GM23338 (cell line): ENCODE data around the gene DNAJC22. TPM values are rescaled to one million over a fixed set of nuclear protein-coding genes. Genes with fewer than 3 reads are reported as not detected.

Experiments used
- ATAC-seq: fragments of 200-7000 bp; cut with Tn5 transposase; 3 replicates; pipeline ENCODE4 v1.9.1; 2020
- DNase-seq: peaks from one replicate; pipeline ENCODE4 v3.0.0-alpha.2; 2015; ENCODE audit warnings: low spot score
- H2AFZ ChIP-seq: fragments of 200-600 bp; sonication (generic); 2 replicates; pipeline ENCODE4 v1.8.0; 2016; ENCODE audit warnings: antibody characterized with exemption, mild to moderate bottlenecking, moderate library complexity
- H3F3A ChIP-seq: fragments of 200-600 bp; sonication (generic); replicated peaks from 2 replicates; pipeline ENCODE4 v1.8.0; 2017; ENCODE audit warnings: antibody characterized with exemption, mixed run types, low read depth
- H3K27ac ChIP-seq: fragments of 200-600 bp; sonication (generic); 2 replicates; pipeline ENCODE4 v1.6.1; 2016; ENCODE audit warnings: low read depth
- H3K27me3 ChIP-seq: fragments of 200-600 bp; sonication (generic); 2 replicates; pipeline ENCODE4 v1.8.0; 2016; ENCODE audit warnings: mild to moderate bottlenecking, mixed run types, moderate library complexity; ENCODE audit not compliant: insufficient read depth
- H3K36me3 ChIP-seq: fragments of 200-600 bp; sonication (generic); 2 replicates; pipeline ENCODE4 v1.8.0; 2016; ENCODE audit warnings: mild to moderate bottlenecking; ENCODE audit not compliant: insufficient read depth
- H3K4me1 ChIP-seq: fragments of 200-600 bp; sonication (generic); 2 replicates; pipeline ENCODE4 v1.8.0; 2016; ENCODE audit warnings: mild to moderate bottlenecking, moderate library complexity; ENCODE audit not compliant: insufficient read depth
- H3K4me2 ChIP-seq: fragments of 200-600 bp; sonication (generic); 2 replicates; pipeline ENCODE4 v1.7.1; 2017; ENCODE audit warnings: mixed run types
- H3K4me3 ChIP-seq: fragments of 200-600 bp; sonication (generic); 2 replicates; pipeline ENCODE4 v1.6.1; 2016; ENCODE audit warnings: mixed run types
- H3K79me2 ChIP-seq: fragments of 200-600 bp; sonication (generic); replicated peaks from 2 replicates; pipeline ENCODE4 v1.8.0; 2017; ENCODE audit warnings: mild to moderate bottlenecking; ENCODE audit not compliant: insufficient read depth
- H3K9me2 ChIP-seq: fragments of 200-600 bp; sonication (generic); 2 replicates; pipeline ENCODE4 v1.8.0; 2017; ENCODE audit not compliant: insufficient read depth
- H4K20me1 ChIP-seq: fragments of 200-600 bp; sonication (generic); replicated peaks from 2 replicates; pipeline ENCODE4 v1.8.0; 2017; ENCODE audit warnings: mild to moderate bottlenecking; ENCODE audit not compliant: insufficient read depth
- H3K27ac Mint-ChIP-seq: 2 replicates; pipeline ENCODE4 v1.8.0; 2020; ENCODE audit warnings: inconsistent platforms, mild to moderate bottlenecking, moderate library complexity, mixed read lengths
- H3K27me3 Mint-ChIP-seq: 3 replicates; pipeline ENCODE4 v1.8.0; 2022; ENCODE audit warnings: low read depth, mild to moderate bottlenecking, moderate library complexity, mixed read lengths, inconsistent platforms; ENCODE audit not compliant: insufficient read depth, poor library complexity
- H3K36me3 Mint-ChIP-seq: 3 replicates; pipeline ENCODE4 v1.8.0; 2021; ENCODE audit warnings: low read depth, mild to moderate bottlenecking, inconsistent platforms, moderate library complexity, mixed read lengths
- H3K4me1 Mint-ChIP-seq: 3 replicates; pipeline ENCODE4 v1.8.0; 2020; ENCODE audit warnings: mild to moderate bottlenecking, inconsistent platforms, mixed read lengths
- H3K4me3 Mint-ChIP-seq: 3 replicates; pipeline ENCODE4 v1.8.0; 2021; ENCODE audit warnings: moderate library complexity, mild to moderate bottlenecking, inconsistent platforms, mixed read lengths
- H3K9me3 Mint-ChIP-seq: 3 replicates; pipeline ENCODE4 v1.8.0; 2020; ENCODE audit warnings: moderate library complexity, mild to moderate bottlenecking, inconsistent platforms, mixed read lengths
- CREB1 ChIP-seq: fragments of 250-450 bp; sonication (Bioruptor Pico); IDR thresholded peaks from 2 replicates; pipeline ENCODE4 v1.5.0; 2020; ENCODE audit warnings: low read depth, mild to moderate bottlenecking, moderate library complexity
- EZH2 ChIP-seq: fragments of 200-600 bp; sonication (generic); IDR thresholded peaks from one replicate; pipeline ENCODE4 v1.8.0; 2017; ENCODE audit warnings: antibody characterized with exemption, mild to moderate bottlenecking, low read depth; ENCODE audit not compliant: unreplicated experiment
- ZNF331 ChIP-seq: fragments of 250-450 bp; sonication (Bioruptor Pico); IDR thresholded peaks from 2 replicates; pipeline ENCODE4 v1.5.0; 2020; ENCODE audit warnings: low read depth, mild to moderate bottlenecking, moderate library complexity
- polyA plus RNA-seq: library from polyadenylated mRNA; unstranded; fragments of >200 nt; fragmentation: Nextera tagmentation; extraction: Ambion mirVana; gene quantifications from 2 replicates; pipeline ENCODE4 v1.2.1, GENCODE V29; 2016
- total RNA-seq: library from RNA; depleted of rRNA; stranded (reverse); fragments of >200 nt; shearing (Covaris generic); gene quantifications from 2 replicates; pipeline ENCODE4 v1.2.3, GENCODE V29; 2014
- TF ChIP-seq, protein P1 (sequence below), 2 experiments: fragments of 200-600 bp in 1 of 2; sonication (generic) in 1 of 2; conservative IDR thresholded peaks; 2 replicates each; pipeline versions ENCODE4 v1.5.1 to v1.6.1; 2016 to 2017; ENCODE audit warnings: antibody characterized with exemption in 2 of 2, low read depth in 2 of 2, mild to moderate bottlenecking in 2 of 2, moderate library complexity in 1 of 2

DNAJC22 gene
- total and polyA plus RNA-seq, 2 experiments from 2014 or later: 0.10 TPM; not detected in 1

DNA sequence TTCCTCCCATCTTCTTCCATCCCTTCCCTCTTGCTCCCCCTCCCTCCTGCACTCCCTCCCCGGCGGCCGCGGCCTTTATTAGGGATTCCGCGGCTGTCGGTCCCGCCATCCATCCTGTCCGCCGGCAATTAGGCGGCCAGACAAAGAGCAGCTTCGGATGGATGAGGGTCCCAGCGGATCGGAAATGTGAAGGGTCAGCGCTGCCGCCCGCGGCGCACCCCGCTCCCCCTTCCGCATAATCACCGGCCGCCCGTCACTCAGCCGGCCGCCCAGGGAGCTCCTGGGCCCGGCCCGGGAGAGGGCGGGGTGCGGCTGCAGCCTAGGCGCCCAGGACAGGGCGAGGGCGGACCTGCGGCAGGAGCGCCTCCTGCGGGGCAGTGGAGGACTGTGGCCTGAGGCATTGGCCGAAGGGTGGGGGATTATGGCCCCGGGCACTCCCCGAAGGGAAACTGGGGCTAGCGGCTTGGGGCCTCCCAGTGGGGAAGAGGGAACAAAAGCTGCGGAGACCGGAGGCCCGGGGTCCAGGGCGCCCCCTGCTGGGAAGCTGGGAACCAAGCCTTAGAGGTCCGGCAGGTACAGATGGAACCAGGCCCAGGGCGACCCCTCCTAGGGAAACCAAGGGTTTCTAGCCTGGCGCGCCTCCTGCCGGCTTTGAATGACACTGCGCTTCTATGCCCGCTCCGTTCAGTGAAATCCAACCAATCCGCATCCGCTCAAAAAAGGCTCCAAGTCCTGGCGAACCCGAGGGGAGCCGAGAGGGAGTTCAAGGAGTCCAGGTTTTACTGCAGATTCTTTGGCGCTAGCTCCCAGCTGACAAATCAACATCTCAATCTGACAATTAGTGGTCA is 4.4 kb upstream of the DNAJC22 start (continued):
- TF ChIP-seq, protein P1, sequence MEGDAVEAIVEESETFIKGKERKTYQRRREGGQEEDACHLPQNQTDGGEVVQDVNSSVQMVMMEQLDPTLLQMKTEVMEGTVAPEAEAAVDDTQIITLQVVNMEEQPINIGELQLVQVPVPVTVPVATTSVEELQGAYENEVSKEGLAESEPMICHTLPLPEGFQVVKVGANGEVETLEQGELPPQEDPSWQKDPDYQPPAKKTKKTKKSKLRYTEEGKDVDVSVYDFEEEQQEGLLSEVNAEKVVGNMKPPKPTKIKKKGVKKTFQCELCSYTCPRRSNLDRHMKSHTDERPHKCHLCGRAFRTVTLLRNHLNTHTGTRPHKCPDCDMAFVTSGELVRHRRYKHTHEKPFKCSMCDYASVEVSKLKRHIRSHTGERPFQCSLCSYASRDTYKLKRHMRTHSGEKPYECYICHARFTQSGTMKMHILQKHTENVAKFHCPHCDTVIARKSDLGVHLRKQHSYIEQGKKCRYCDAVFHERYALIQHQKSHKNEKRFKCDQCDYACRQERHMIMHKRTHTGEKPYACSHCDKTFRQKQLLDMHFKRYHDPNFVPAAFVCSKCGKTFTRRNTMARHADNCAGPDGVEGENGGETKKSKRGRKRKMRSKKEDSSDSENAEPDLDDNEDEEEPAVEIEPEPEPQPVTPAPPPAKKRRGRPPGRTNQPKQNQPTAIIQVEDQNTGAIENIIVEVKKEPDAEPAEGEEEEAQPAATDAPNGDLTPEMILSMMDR (conservative IDR thresholded peaks at IDR 0.05; ENCODE audit: low read depth in 2 of 2): peak; percentile 80 to 91

DNA sequence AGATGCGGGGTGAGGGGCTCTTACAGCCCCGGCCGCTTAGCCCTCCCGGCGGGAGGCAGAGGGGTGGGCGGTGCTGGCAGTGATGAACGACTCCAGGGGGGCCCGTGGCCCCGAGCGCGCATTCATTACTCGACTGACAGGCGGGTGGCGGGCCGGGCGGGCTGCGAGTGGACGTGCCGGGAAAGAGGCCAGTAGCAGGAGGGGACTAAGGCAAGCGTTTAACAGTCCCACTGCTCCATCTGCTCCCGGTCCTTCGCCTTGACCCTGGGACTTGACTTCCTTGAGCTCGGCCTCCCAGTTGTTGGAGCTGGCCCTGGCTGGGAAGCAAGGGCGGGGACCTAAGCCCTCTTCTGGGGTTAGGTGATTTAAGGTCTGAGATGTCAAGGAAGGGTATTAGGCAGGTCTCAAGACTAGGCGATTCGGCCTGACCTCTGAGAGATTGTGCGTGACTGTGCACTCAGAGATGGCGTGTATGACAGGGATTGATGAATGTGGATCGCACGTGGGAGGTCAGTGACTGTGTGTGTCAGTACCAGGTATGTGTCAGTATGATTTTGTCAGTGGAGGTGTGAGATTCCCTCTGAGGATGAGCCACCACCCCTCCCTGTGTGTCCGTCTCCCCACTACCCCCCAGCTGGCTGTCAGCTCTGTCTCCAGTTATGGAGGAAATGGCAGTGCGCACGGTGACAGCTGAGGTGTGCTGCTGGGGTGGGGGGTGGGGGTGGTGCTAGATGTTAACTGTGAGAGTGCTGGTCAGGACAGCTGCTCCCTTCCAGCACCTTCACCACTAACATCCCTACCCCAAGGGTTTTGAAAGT is 3.6 kb upstream of the DNAJC22 start:
- H3K27ac Mint-ChIP-seq: no peak overlapping the region
- H3K36me3 Mint-ChIP-seq: no peaks in the 10 kb centered on the region; the same call in 2 of the 3 replicates
- no peaks in the 10 kb centered on the region for H3K79me2 ChIP-seq
- H3K4me1 ChIP-seq: peaks cover 51% of the 10 kb centered on the region
- H3F3A ChIP-seq: peaks cover 32% of the 10 kb centered on the region
- peaks cover 99% of the 10 kb centered on the region for H3K27me3 ChIP-seq
- peaks cover 98% of the 10 kb centered on the region for H3K27me3 Mint-ChIP-seq
- no peaks in the 10 kb centered on the region for H3K36me3 ChIP-seq
- peaks cover 55% of the 10 kb centered on the region for H3K4me1 Mint-ChIP-seq
- H3K27ac ChIP-seq: no peak overlapping the region
- peaks cover 18% of the 10 kb centered on the region for H4K20me1 ChIP-seq
- no peaks in the 10 kb centered on the region for H3K9me2 ChIP-seq
- no peak overlapping the region for H2AFZ ChIP-seq
- peaks cover 6% of the 10 kb centered on the region; the same call in 2 of the 3 replicates for H3K9me3 Mint-ChIP-seq
- H3K4me2 ChIP-seq: peak overlapping the region; percentile 76
- H3K4me3 Mint-ChIP-seq: peak overlapping the region; percentile 70
- DNase-seq (peak; percentile 46), ATAC-seq (no peak)
- peak; percentile 74 for TF ChIP-seq EZH2
- no peak for TF ChIP-seq CREB1 (CRISPR knock-in tag)
- peak overlapping the region; percentile 85 for H3K4me3 ChIP-seq

DNA sequence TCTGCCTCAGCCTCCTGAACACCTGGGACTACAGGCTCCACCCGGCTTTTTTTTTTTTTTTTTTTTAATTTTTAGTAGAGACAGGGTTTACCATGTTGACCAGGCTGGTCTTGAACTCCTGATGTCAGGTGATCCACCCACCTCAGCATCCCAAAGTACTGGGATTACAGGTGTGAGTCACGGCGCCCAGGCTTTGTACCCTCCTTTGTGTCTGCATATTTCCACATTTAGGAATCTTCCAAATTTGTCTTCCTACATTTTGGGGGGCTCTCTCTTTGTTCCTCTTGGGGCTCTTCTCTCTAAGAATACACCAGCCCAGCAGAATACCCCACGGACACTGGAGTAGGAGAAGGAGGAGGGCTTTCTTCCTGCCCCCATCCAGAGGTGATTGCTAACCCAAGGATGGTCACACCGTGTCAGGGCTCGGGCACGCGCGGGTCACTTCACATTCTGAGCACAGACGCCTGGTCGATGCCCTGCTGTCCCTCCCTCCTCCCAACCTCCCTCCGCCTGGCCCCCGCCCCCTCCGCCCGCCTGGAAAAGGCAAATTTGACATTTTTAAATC is 2.1 kb upstream of the DNAJC22 start:
- Histone ChIP-seq H3K4me1 (peaks cover 37% of the 10 kb centered on the region), H3K79me2 (no peaks in the 10 kb centered on the region), H3K27ac (no peak overlapping the region), H3K4me3 (peak overlapping the region; percentile 47), H4K20me1 (peaks cover 18% of the 10 kb centered on the region), H3F3A (peaks cover 25% of the 10 kb centered on the region), H3K4me2 (peak overlapping the region; percentile 78), H3K27me3 (peaks cover 99% of the 10 kb centered on the region), H3K36me3 (no peaks in the 10 kb centered on the region), H3K9me2 (no peaks in the 10 kb centered on the region), H2AFZ (no peak overlapping the region)
- Mint-ChIP-seq H3K4me1 (peaks cover 44% of the 10 kb centered on the region), H3K4me3 (peak overlapping the region; percentile 50; the same call in 2 of the 3 replicates), H3K36me3 (no peaks in the 10 kb centered on the region; the same call in 2 of the 3 replicates), H3K27ac (no peak overlapping the region), H3K27me3 (peaks cover 97% of the 10 kb centered on the region), H3K9me3 (peaks cover 6% of the 10 kb centered on the region; the same call in 2 of the 3 replicates)
- peak; percentile 54 for TF ChIP-seq EZH2
- no peak for TF ChIP-seq ZNF331
- DNase-seq (peak; percentile 17), ATAC-seq (no peak)
